GM18502 (cell line): ENCODE measurements around the gene FURIN.
"Not testable (repeated sequence)": the region's sequence is repeated elsewhere in the genome, so short reads cannot be mapped to it uniquely, and the experiment has no call there.

Experiments used
- ATAC-seq: cut with Tn5 transposase; IDR thresholded peaks from one replicate; pipeline ENCODE4 v1.9.1; 2021; ENCODE audit warnings: mild to moderate bottlenecking; ENCODE audit not compliant: unreplicated experiment, poor library complexity

FURIN gene

DNA sequence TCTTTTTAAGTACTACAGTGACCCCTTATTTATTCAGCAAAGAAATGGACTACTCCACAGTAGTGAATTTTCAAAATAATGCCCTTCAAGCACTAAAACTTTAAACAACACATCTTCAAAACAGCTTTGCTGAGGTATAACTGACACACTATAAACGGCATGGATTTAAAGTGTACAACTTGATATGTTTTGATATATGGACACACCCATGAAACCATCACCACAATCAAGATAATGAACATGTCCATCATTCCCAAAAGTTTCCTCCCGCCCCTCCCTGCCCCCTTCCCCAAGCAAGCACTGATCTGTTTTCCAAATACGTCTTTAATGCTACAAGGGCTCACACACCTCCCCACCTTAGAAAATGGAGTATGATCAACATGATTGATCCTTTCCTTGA is 1.6 kb upstream of the FURIN start:
- no peak for ATAC-seq

DNA sequence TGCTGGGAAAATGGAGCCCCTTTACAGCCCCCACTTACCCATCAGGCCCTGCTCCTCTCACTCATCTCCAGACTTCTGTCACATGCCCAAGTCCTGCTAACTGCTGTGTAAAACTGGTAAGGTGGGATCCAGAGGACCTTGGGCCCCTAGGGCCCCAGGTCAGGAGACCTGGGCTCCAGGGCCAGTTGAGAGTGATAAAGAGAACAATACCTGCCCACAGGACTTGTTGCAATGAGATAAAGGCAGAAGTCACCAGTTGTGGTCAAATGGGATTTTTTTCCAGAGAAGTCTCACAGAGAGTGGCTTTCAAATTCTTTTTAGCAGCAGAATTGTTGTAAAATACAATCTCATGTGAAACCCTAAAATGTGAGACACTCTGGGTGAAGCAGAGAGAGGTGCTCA is 753 bp downstream of the FURIN start:
- no peak for ATAC-seq

DNA sequence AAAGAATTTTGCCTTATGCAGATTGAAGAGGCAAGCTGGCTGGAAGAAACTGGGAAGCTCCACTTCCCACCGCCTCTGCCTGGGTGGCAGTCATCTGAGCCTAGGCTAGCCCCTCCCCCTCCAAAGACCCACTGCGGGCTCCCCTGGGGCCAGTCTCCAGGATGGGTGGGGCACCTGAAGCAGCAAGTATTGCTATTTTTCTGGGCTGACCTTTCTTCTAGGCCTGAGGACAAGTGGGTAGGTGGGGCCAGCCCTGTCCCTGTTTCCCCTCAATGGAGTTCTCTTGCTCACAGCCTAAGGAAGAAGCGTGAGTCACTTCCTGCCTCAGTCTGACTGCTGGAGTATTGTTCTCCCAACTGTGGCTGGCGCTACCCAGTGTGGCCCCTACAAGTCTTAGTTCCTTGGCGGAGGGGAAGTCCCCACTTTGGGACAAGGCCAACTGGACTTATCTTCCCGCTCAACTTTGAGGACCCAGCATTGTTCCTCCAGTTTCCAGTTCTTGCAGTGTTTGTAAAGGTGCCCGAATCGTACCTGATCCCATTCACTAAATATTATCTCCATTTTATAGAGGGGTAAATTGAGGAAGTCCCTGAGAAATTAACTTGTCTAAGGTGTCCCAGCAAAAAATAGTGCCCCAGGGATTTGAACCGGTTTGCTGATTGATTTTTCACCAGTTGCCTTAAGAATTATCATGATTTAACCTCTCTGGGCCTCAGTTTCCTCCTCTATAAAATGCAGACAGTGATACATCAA is 1.4 kb downstream of the FURIN start:
- no peak for ATAC-seq

- ATAC-seq = no peak
Measured at GRCh38 chr15:90870354-90871138, 2.2 kb downstream of the FURIN start.

GRCh38 chr15:90871139-90871715 is 2.8 kb downstream of the FURIN start:
- ATAC-seq = no peak

- ATAC-seq = no peak
Measured at GRCh38 chr15:90871716-90872485, 3.5 kb downstream of the FURIN start.

GRCh38 chr15:90872486-90873184 is 4.2 kb downstream of the FURIN start:
- ATAC-seq = no peak

GRCh38 chr15:90873488-90873997 is 5.2 kb downstream of the FURIN start:
- no peak for ATAC-seq

GRCh38 chr15:90873998-90874605 is 5.7 kb downstream of the FURIN start:
- no peak for ATAC-seq

DNA sequence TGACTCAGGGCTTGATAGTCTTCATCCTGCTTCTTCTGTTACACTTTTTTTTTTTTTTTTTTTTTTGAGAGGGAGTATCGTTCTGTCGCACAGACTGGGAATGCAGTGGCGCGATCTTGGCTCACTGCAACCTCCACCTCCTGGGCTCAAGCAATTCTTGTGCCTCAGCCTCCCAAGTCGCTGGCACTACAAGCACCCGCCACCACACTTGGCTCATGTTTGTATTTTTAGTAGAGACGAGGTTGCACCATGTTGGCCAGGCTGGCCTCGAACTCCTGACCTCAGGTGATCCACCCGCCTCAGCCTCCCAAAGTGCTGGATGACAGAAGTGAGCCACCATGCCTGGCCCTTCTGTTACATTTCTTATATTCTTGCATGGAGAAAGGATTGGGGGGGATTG is 6.6 kb downstream of the FURIN start:
- ATAC-seq = not testable (repeated sequence)

DNA sequence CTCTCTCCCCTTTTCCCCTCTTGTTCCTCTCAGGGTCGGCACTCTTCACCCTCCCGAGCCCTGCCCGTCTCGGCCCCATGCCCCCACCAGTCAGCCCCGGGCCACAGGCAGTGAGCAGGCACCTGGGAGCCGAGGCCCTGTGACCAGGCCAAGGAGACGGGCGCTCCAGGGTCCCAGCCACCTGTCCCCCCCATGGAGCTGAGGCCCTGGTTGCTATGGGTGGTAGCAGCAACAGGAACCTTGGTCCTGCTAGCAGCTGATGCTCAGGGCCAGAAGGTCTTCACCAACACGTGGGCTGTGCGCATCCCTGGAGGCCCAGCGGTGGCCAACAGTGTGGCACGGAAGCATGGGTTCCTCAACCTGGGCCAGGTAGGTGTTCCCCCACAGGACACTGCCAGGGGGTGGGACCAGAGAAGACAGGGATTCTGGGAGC is 7.2 kb downstream of the FURIN start:
- ATAC-seq = no peak

- ATAC-seq = no peak
Measured at GRCh38 chr15:90876046-90876445, 7.7 kb downstream of the FURIN start.

- ATAC-seq = no peak
Measured at GRCh38 chr15:90876512-90877170, 8.3 kb downstream of the FURIN start.

- no peak for ATAC-seq
Measured at GRCh38 chr15:90877315-90877714, 8.9 kb downstream of the FURIN start.

DNA sequence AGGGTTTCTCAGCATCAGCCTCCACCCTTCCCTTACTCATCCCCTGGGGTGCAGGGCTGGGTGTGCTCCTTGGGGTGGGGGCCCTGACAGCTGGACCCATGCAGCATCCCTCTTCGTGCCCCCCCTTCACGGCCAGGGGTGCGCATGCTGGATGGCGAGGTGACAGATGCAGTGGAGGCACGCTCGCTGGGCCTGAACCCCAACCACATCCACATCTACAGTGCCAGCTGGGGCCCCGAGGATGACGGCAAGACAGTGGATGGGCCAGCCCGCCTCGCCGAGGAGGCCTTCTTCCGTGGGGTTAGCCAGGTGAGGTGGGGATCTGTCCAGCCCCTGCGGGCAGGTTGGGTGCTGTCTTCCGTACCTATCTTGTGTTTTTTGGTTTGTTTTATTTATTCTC is 9.6 kb downstream of the FURIN start:
- ATAC-seq = no peak

- ATAC-seq = no peak
Measured at GRCh38 chr15:90878660-90879059, 10.3 kb downstream of the FURIN start.

- no peak for ATAC-seq
Measured at GRCh38 chr15:90879730-90880366, 11.5 kb downstream of the FURIN start.

GRCh38 chr15:90880381-90881145 is 12.2 kb downstream of the FURIN start:
- no peak for ATAC-seq
